GM19043 (cell line): ENCODE measurements around the gene VARS2.
"Not testable (repeated sequence)": the region's sequence is repeated elsewhere in the genome, so short reads cannot be mapped to it uniquely, and the experiment has no call there.

Experiments
- ATAC-seq: cut with Tn5 transposase; IDR thresholded peaks from one replicate; pipeline ENCODE4 v1.9.1; 2021; ENCODE audit warnings: low read depth; ENCODE audit not compliant: unreplicated experiment

Gene VARS2

GRCh38 chr6:30914076-30914853 lies at the start of gene VARS2:
Gene VARS2 (plus strand): TSS chr6:30914238. CDS start chr6:30914837, 599 bp downstream.
- ATAC-seq: peak; percentile 75

GRCh38 chr6:30864325-30864724 lies 49.7 kb upstream of the VARS2 start:
- no peak for ATAC-seq

GRCh38 chr6:30869241-30869749 lies 44.7 kb upstream of the VARS2 start:
- not testable (repeated sequence) for ATAC-seq

GRCh38 chr6:30870546-30870945 lies 43.5 kb upstream of the VARS2 start:
- ATAC-seq: no peak

- ATAC-seq: no peak
Observed at GRCh38 chr6:30871592-30872183, 42.4 kb upstream of the VARS2 start.

- no peak for ATAC-seq
Observed at GRCh38 chr6:30873137-30873640, 40.8 kb upstream of the VARS2 start.

GRCh38 chr6:30873795-30874194 lies 40.2 kb upstream of the VARS2 start:
- ATAC-seq: not testable (repeated sequence)

GRCh38 chr6:30875244-30876038 lies 38.6 kb upstream of the VARS2 start:
- ATAC-seq: no peak

- no peak for ATAC-seq
Observed at GRCh38 chr6:30876039-30876730, 37.9 kb upstream of the VARS2 start.

GRCh38 chr6:30877419-30878262 lies 36.4 kb upstream of the VARS2 start:
- ATAC-seq: no peak

- ATAC-seq: no peak
Observed at GRCh38 chr6:30879684-30880427, 34.2 kb upstream of the VARS2 start.

GRCh38 chr6:30880698-30881252 lies 33.3 kb upstream of the VARS2 start:
- ATAC-seq: no peak

- ATAC-seq: no peak
Observed at GRCh38 chr6:30881392-30882203, 32.4 kb upstream of the VARS2 start.

GRCh38 chr6:30882204-30882758 lies 31.8 kb upstream of the VARS2 start:
- ATAC-seq: no peak

- no peak for ATAC-seq
Observed at GRCh38 chr6:30882759-30883684, 31.0 kb upstream of the VARS2 start.
